DMS 273 (cell line): Measurements from ENCODE around the gene EMX1.

ENCODE experiments used
- DNase-seq: peaks from one replicate; lab custom pipeline; 2025; ENCODE audit not compliant: unreplicated experiment; lab: John Stamatoyannopoulos, UW

The EMX1 gene

DNA sequence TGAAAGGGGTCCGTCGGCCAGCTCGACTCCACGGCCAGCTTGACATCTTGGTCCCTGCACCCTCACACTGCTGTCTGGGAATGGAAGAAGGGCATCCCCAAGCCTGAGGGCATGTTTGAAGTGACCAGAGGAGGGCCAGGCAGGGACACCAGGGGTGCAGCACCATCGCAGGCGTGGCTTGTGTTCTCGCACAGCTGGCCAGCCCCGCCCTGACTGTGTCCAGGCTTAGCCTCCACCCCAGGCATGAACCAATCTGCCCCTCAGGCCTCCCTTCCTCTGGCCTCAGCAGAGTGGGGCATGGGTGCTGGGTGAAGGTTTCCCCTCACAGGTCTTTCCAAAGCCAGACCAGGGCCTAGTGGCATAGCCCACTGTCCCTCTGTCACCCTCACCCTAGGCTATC lies 25.0 kb downstream of the EMX1 start:
- no peak for DNase-seq

DNA sequence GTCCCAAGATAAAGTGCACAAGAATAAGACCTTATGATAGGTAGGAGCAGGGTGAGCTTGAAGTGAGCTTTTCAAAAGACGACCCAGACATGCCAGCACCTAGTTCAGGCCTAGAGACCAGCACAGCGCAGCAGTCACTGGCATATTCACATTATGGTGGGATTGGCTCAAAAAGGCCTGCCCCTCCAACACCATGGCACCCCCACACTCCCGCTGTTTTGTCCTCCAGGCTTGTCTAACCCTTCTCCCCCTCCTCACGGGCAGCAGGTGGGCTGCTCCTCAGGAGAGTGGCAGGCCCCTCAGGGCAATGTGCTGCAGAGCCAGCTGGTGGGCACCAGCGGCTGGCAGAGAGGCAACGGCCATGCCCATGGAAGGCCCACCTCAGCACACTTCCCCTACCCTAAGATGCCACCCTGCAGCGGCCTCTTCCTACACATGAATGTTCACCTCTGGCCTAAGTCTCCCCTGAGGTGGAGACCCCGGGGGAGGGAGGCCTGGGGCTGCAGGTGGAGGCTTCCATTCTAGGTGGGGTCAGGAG lies 25.6 kb downstream of the EMX1 start:
- DNase-seq: no peak

DNA sequence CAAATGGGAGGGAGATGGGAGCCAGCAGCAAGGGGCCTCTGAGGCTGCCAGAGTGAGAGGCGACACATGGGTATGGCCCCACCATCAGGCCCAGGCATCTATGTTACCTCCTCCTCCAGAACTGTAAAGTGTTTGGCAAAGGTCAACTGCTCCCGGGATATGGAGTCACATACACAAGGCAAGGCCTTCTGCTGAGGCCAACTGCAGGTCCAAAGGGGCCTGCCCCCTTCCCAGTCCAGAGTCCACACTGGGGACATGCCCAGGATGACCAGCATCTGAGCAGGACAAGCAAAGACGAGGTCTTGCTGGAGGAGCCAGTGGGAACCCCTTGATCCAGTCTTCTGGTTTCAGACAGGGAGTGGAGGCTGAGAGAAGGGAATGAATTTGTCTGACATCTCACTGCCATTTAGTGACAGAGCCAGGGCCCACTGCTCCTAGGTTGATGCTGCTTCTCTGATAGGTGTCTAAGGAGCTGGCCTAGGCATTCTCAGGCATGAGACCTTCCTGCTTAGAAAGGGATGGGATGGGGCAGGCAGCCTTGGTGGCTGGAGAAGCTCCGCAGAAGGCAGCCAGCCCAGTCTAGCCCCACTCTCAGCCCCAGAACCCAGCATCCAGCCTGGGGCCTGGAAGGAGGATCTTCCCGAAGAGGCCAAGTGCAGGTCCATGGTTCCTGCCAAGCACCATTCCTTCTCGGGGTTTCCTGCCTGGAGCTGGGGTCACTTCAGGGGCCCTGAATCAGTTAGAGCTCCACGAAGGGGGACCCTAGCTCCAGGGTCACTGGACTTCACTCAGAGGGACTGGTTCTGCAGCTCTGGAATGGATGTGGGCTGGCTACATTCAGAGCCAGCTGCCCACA lies 26.4 kb downstream of the EMX1 start:
- no peak for DNase-seq

DNA sequence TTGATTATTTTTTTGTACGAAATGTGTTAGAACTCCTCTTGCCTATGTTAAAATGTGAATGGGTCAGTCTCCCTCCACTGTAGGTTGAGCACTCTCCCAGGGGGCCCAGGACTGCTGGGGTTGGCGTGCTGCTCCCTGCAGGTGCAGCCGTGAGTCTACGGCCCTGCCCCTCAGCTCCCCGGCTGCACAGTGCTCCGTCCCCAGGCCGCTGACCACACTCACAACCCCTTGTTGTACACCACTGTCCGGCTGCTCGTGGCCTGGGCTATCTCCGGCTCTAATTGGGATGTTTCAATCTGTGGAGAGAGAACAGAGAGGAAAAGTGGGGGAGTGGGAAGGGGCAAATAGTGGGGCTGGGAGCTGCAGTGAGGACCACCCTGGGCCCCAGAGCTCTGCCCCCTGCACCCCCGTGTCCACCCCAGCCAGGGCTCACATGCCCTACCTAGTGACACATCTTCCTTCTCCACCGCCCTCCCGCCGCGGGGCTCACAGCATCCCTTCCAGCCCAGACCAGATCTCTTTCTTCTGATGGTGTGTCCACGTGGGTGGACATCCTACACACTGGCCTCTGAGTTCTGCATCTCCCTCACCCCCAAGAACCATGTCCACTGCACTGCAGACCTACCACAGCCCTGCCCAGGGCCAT lies 27.6 kb downstream of the EMX1 start:
- no peak for DNase-seq

- no peak for DNase-seq
Observed at GRCh38 chr2:72945450-72946019, 28.2 kb downstream of the EMX1 start.

- DNase-seq: no peak
Observed at GRCh38 chr2:72946466-72946865, 29.1 kb downstream of the EMX1 start.

DNA sequence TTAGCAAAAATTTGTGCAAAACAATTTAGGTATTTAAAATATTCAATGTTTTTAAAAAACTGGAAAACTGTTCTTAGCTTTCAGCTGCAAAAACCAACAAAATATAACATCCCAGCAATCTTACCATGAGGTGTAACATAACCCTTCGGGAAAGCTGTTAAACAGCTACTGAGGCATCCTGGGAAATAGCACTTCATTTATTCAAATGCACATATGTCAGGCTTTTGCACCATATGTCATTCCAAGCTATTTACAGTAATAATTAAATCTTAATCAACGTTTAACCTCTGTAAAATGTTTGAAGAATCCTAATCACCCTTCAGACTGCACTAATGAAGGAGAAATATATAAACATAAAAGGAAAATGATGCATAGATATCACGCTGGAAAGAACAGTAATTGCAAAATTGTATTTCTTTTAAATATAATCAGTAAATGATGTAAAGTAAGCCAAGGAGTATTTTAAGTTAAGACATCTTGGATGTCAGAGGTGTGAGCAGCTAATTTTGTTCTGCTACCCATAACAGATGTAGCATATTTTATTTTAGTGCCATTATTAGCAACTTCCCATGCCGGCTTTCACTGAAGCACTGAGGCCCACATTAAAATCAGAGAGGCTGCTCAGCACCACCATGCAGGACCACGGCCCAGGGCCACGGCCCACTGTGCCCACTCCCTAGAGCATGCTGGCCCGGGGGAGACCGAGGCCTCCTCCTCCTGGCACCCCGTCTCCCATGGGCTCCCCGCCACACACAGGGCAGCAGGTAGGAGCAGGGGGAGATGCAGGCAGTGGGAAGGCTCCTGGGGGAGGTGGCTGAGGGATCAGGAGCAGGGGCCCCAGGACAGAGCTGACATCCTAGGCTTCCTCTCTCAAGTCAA lies 30.9 kb downstream of the EMX1 start:
- peak; percentile 93 for DNase-seq

DNA sequence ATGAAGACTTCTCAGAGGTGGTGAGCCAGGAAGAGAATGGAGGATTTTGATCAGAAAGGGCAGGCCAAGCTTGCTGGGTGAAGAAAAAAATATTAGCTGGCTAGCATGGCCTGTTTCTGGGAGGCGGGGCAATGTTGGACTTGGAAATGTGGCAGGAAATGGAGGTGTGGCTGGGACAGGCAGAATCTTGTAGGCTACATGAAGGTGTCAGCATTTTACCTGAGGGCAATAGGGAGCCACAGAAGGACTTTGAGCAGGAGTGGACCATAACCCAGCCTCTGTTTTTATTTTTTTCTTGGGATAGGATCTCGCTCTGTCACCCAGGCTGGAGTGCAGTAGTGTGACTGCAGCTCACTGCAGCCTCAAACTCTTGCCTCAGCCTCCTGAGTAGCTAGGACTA lies 31.7 kb downstream of the EMX1 start:
- no peak for DNase-seq

- DNase-seq: no peak
Observed at GRCh38 chr2:72949642-72950041, 32.3 kb downstream of the EMX1 start.

DNA sequence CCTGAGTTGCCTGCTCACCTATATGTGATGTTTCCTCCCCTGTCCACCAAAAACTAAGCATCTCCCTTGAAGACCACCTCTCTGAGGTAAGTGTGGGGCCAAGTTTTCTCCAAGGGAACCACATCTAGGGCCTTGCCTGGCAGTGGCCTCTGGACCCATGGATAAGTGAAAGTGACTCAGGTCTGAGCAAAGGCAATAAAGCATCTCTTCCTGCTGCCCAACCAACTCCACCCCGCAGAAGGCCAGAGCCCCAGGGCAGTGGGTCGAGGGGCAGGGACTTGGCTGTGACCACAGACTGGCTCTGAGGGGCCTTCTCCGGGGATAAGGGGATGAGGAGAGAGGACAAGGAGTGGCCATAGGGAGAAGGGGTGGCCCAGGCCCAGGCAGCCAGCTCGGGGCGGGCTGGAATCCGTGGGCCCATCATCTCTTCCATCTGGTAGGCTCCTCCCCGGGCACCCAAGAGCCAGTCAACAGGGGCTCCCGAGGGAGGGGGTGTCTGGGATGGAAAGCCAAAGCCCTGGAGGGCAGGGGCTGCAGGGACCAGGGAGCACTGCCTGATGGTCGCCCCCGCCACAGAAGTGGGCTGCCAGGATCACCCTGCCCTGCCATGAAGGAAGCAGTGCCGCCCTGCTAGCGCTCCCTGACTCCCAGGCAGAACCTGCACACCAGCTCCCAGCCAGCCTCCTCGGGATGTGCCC lies 33.4 kb downstream of the EMX1 start:
- no peak for DNase-seq

DNA sequence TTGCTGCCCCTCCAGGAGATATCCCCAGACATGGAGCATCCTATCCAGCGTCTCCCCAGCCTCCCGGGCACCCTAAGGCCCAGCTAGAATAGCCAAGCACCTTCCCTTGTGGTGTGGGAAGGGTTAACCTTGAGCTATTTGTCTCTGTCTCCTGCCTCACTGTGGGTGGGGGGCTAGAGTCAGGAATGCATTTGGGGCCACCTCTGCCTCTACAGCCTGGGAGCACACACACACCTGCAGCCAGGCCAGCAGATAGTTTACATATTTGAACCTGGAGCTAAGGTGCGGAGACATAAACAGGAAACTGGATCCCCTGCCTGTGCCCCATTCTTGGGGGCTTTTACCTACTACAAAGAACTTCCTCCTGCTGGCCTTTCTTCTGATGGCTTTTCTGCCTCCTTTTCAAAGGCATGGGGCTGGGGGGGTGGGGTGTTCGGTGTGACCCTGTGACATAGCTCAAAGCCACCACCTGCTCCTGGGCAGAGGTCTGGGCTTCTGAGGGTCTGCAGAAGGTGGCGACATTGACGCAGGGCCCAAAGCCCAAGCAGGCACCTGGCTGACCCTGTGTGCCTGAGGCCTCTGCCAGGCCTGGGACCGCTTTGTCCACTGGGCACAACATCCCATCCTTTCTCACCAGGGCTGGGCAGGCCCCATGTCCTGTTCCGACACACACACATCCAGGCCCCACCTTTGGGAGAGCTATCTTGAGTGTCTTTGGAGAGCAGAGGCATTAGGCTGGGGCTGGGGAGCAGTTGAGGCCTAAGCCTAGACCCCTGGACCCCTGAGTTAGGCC lies 34.2 kb downstream of the EMX1 start:
- DNase-seq: no peak

DNA sequence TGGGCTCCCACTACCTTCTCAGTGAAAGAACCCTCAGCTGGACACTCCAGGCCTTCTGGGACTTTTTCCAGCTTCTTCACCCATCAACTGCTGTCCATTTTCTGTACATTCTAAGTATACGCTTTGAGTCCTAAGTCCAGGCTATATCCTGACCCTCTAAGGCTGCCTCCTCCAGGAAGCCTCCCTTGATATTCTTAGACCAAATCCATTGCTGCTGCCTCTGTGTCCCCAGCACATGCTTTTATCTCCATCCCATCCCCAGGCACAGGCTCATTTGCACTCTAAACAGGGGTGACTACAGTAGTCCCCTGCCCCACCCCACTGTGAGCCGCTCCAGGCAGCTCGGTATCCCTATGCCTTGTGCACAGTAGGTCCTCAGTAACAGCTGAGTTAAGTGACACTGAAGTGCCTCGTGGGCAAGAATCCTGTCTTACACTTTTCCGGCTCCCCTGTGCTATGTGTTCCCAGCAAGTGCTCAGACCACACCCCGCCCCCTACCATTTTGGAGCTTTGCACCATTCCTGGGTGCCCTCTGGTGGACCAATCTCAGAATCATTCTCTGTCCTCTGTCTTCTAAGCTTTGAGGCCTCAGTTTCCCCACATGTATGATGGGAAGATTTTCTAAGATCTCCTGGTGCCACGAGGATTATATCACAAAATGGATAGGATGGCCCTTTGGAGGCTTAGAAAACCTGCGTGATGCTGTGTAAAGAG lies 34.9 kb downstream of the EMX1 start:
- peak; percentile 50 for DNase-seq

GRCh38 chr2:72952961-72953360 lies 35.6 kb downstream of the EMX1 start:
- no peak for DNase-seq

DNA sequence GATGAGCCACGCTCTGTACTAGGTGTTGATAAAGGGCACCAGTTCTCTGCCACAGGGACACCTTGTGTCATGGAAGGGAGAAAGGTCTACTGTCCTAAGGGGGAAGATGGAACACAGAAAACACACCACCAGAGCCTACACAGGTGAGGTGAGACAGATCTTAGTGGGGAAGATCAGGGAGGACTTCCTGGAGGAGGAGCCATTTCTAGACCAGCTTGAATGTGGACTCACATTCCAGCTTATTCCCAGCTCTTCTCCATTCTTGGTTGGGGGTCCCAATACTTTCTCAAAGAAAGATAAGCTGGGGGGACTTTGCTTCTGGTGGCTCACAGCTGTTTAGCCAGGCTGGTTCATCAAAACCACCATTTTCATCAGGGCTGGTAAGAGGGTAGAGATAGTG lies 36.2 kb downstream of the EMX1 start:
- no peak for DNase-seq

- DNase-seq: no peak
Observed at GRCh38 chr2:72953976-72954375, 36.7 kb downstream of the EMX1 start.

GRCh38 chr2:72954376-72955227 lies 37.3 kb downstream of the EMX1 start:
- peak; percentile 77 for DNase-seq

- peak; percentile 40 for DNase-seq
Observed at GRCh38 chr2:72955228-72956049, 38.1 kb downstream of the EMX1 start.
